GM12878 (cell line): ENCODE data around the gene PCDHGB5. TPM values are rescaled to one million over a fixed set of nuclear protein-coding genes. Genes with fewer than 3 reads are reported as not detected.

Experiments used
- ATAC-seq: fragments of 200-7000 bp; cut with Tn5 transposase; 3 replicates; pipeline ENCODE4 v1.9.1; 2020; ENCODE audit warnings: mild to moderate bottlenecking, moderate library complexity
- BruUV-seq: library from RNA; stranded (reverse); fragments of 400-500 nt; replicated peaks from 2 replicates; lab custom pipeline; 2021; lab: Mats Ljungman, UMichigan
- CTCF ChIA-PET: fragments of 300-600 bp; sonication (Branson Sonifier 250); formaldehyde crosslinking; extraction: SDS; loops from one replicate; lab custom pipeline; 2021; ENCODE audit warnings: inconsistent platforms; lab: Yijun Ruan, JAX
- POLR2A ChIA-PET: fragments of 350-600 bp; formaldehyde crosslinking; extraction: SDS; loops from one replicate; lab custom pipeline; 2021; ENCODE audit warnings: inconsistent platforms; lab: Charles Lee
- RAD21 ChIA-PET: fragments of 300-600 bp; sonication (Branson Sonifier 250); formaldehyde crosslinking; loops from one replicate; lab custom pipeline; 2023; ENCODE audit warnings: antibody characterized with exemption; ENCODE audit not compliant: unreplicated experiment; lab: Charles Lee
- SMC1A ChIA-PET: fragments of 300-600 bp; sonication (Branson Sonifier 250); formaldehyde crosslinking; loops from one replicate; lab custom pipeline; 2023; ENCODE audit not compliant: unreplicated experiment, uncharacterized antibody; lab: Charles Lee
- DNase-seq: peaks from one replicate; pipeline ENCODE4 v3.0.0-alpha.2; 2011; ENCODE audit warnings: low read depth, low spot score
- FAIRE-seq: peaks from 3 replicates; lab custom pipeline; 2011; peaks lifted over from hg19 to GRCh38; lab: Jason Lieb, UNC
- H2AFZ ChIP-seq: 2 replicates; pipeline ENCODE4 v1.6.0; 2011; ENCODE audit warnings: low read depth, low read length, control low read depth; ENCODE audit not compliant: control insufficient read depth
- H3K27ac ChIP-seq: 2 replicates; pipeline ENCODE4 v1.5.1; 2011; ENCODE audit warnings: control low read depth; ENCODE audit not compliant: control insufficient read depth, insufficient read depth
- H3K27me3 ChIP-seq, 2 experiments: replicated peaks in 1 of 2; 2 replicates each; pipeline versions ENCODE4 v1.6.0 to v1.6.1; 2011; ENCODE audit warnings: low read length in 1 of 2; ENCODE audit not compliant: control insufficient read depth in 2 of 2, insufficient read depth in 2 of 2
- H3K36me3 ChIP-seq, 2 experiments: 2 replicates each; pipeline ENCODE4 v1.5.1; 2011; ENCODE audit warnings: low read length in 1 of 2; ENCODE audit not compliant: control insufficient read depth in 2 of 2, insufficient read depth in 2 of 2
- H3K4me1 ChIP-seq: 2 replicates; pipeline ENCODE4 v1.6.1; 2011; ENCODE audit warnings: mild to moderate bottlenecking, low read length, moderate library complexity, mixed read lengths; ENCODE audit not compliant: control insufficient read depth, insufficient read depth
- H3K4me2 ChIP-seq: 2 replicates; pipeline ENCODE4 v1.6.0; 2011; ENCODE audit warnings: control low read depth; ENCODE audit not compliant: control insufficient read depth, insufficient read depth
- H3K4me3 ChIP-seq: fragments of 200-600 bp; sonication (generic); 2 replicates; pipeline ENCODE4 v1.5.1; 2016
- H3K79me2 ChIP-seq: 2 replicates; pipeline ENCODE4 v1.6.0; 2011; ENCODE audit warnings: low read length; ENCODE audit not compliant: control insufficient read depth, insufficient read depth
- H3K9ac ChIP-seq: 2 replicates; pipeline ENCODE4 v1.8.0; 2011; ENCODE audit warnings: low read length, control low read depth, mixed read lengths; ENCODE audit not compliant: control insufficient read depth, insufficient read depth
- H3K9me3 ChIP-seq: replicated peaks from 3 replicates; pipeline ENCODE4 v1.5.1; 2011; ENCODE audit warnings: mild to moderate bottlenecking, low read length; ENCODE audit not compliant: control insufficient read depth, insufficient read depth
- H4K20me1 ChIP-seq: 2 replicates; pipeline ENCODE4 v1.6.0; 2011; ENCODE audit not compliant: control insufficient read depth, insufficient read depth
- CHD1 ChIP-seq: IDR thresholded peaks from 2 replicates; pipeline ENCODE4 v1.6.1; 2012; ENCODE audit warnings: low read depth, low read length, improper control_type of control experiment
- ELK1 ChIP-seq: IDR thresholded peaks from 2 replicates; pipeline ENCODE4 v1.6.1; 2012; ENCODE audit warnings: low read depth, low read length, improper control_type of control experiment
- ESRRA ChIP-seq: IDR thresholded peaks from 2 replicates; pipeline ENCODE4 v1.6.1; 2012; ENCODE audit warnings: mild to moderate bottlenecking, low read length, improper control_type of control experiment
- FOXM1 ChIP-seq: IDR thresholded peaks from 2 replicates; pipeline ENCODE4 v1.6.1; 2012; ENCODE audit warnings: low read depth, mild to moderate bottlenecking, inconsistent platforms, low read length, moderate library complexity
- GABPA ChIP-seq: IDR thresholded peaks from 2 replicates; pipeline ENCODE4 v1.6.1; 2014; ENCODE audit warnings: antibody characterized with exemption, low read depth, mild to moderate bottlenecking, inconsistent platforms
- HCFC1 ChIP-seq: fragments of 150-350 bp; IDR thresholded peaks from 2 replicates; pipeline ENCODE4 v1.6.1; 2014; ENCODE audit warnings: low read length
- NR2F1 ChIP-seq: fragments of 450-650 bp; conservative IDR thresholded peaks from 2 replicates; pipeline ENCODE4 v1.6.1; 2017; ENCODE audit warnings: mild to moderate bottlenecking
- TARDBP ChIP-seq: IDR thresholded peaks from 2 replicates; pipeline ENCODE4 v1.6.1; 2016; ENCODE audit warnings: borderline replicate concordance
- ZNF622 ChIP-seq: fragments of 450-650 bp; IDR thresholded peaks from 2 replicates; pipeline ENCODE4 v1.6.1; 2017; ENCODE audit warnings: mild to moderate bottlenecking, inconsistent platforms
- WGBS: methylation state at CpG from one replicate; pipeline ENCODE4 v1.1.6; 2016; ENCODE audit warnings: low lambda C conversion rate; ENCODE audit not compliant: insufficient replicate concordance, insufficient coverage; ENCODE audit errors: missing lambda C conversion rate; 5-methylcytosine and 5-hydroxymethylcytosine counted together
- in situ Hi-C: fragments of 300-500 bp; cut with MboI; formaldehyde crosslinking; loops from 9 replicates; pipeline ENCODE4 v1.14.3; 2018; ENCODE audit warnings: mixed read lengths
- intact Hi-C: fragments of 100-400 bp; cut with micrococcal nuclease; formaldehyde crosslinking; loops from one replicate; pipeline ENCODE4 v1.14.2; 2022; ENCODE audit not compliant: unreplicated experiment
- polyA plus RNA-seq, 11 experiments: library from polyadenylated mRNA; depleted of rRNA in 4 of 11; unstranded in 6 of 11; stranded (reverse) in 5 of 11; fragments of >200 nt; fragmentation: Nextera tagmentation in 4 of 11; fragmentation: Illumina TruSeq in 1 of 11; extraction: Ambion mirVana in 4 of 11; extraction: Trizol in 1 of 11; gene quantifications; 1 replicate in 1 of 11; 2 replicates in 10 of 11; pipeline versions ENCODE4 v1.2.1 to v1.2.3, GENCODE V29; 2011 to 2016; ENCODE audit warnings: inconsistent platforms in 2 of 11, missing spikeins in 2 of 11, low read depth in 1 of 11
- total RNA-seq, 4 experiments: library from RNA; depleted of rRNA in 3 of 4; stranded (reverse); fragments of >200 nt in 3 of 4; fragmentation: Illumina TruSeq in 1 of 4; extraction: Trizol in 1 of 4; gene quantifications; 2 replicates each; pipeline versions ENCODE4 v1.2.1 to v1.2.3, GENCODE V29; 2013 to 2021

PCDHGB5 gene
- total and polyA plus RNA-seq, 10 of the 15 experiments (the other 5 are each of a cell fraction or from before 2014, with no cell fraction given): 0.02 to 2.3 (median 1.3) TPM; not detected in 1

DNA sequence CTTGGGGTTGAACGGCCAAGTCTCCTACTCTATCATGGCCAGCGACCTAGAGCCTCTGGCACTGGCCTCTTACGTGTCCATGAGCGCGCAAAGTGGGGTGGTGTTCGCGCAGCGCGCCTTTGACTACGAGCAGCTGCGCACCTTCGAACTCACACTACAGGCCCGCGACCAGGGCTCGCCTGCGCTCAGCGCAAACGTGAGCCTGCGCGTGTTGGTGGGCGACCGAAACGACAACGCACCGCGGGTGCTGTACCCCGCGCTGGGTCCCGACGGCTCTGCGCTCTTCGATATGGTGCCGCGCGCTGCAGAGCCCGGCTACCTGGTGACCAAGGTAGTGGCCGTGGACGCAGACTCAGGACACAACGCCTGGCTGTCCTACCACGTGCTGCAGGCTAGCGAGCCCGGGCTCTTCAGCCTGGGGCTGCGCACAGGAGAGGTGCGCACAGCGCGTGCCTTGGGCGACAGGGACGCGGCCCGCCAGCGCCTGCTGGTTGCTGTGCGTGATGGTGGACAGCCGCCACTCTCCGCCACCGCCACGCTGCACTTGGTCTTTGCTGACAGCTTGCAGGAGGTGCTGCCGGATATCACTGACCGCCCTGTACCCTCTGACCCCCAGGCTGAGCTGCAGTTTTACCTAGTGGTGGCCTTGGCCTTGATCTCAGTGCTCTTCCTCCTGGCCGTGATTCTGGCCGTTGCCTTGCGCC lies 2.0 kb downstream of the PCDHGB5 start:
- intact Hi-C loops: no loop called here

More for the DNA sequence above, 2.0 kb downstream of the PCDHGB5 start:
- H2AFZ ChIP-seq: no peak overlapping the region
- in situ Hi-C loops: no loop called here
- ChIA-PET SMC1A (no interaction called here), CTCF (interaction anchor here (1.0 kb wide), 2 partner anchors 12 to 29 kb away, joined by 4 read pairs; partner anchors contain the start of genes PCDHGB3 and PCDHGB4)
- H3K79me2 ChIP-seq: no peaks in the 10 kb centered on the region
- no peaks in the 10 kb centered on the region for H3K27me3 ChIP-seq
- H3K9me3 ChIP-seq: peaks cover 18% of the 10 kb centered on the region; the same call in 2 of the 3 replicates
- H4K20me1 ChIP-seq: no peaks in the 10 kb centered on the region
- H3K9ac ChIP-seq: no peak overlapping the region
- no TSS peak for BruUV-seq
- H3K36me3 ChIP-seq: no peaks in the 10 kb centered on the region
- no peak overlapping the region for H3K4me3 ChIP-seq
- 88% methylated on average over 47 of the region's 61 CpGs for WGBS
- H3K4me1 ChIP-seq: no peaks in the 10 kb centered on the region
- ATAC-seq: no peak
- TF ChIP-seq NR2F1 (no peak), CHD1 (no peak), ELK1 (no peak), GABPA (no peak), HCFC1 (no peak), ESRRA (no peak), TARDBP (no peak), ZNF622 (no peak), FOXM1 (no peak)
- TF ChIP-seq, all 136 proteins: peak for 0
- DNase-seq (no peak), FAIRE-seq (no peak)
- RAD21 ChIA-PET: no interaction called here
- POLR2A ChIA-PET: no interaction called here
- Histone ChIP-seq H3K4me2 (no peak overlapping the region), H3K27ac (no peak overlapping the region)
